Activated T-helper 17 cell treated with anti-CD3 and anti-CD28 coated beads, Interleukin-2, amount 50 U/mL, for 72 hours (primary cell): ENCODE data around the gene PAQR8. TPM values are rescaled to one million over a fixed set of nuclear protein-coding genes. Genes with fewer than 3 reads are reported as not detected.
"Not testable (repeated sequence)": the region's sequence is repeated elsewhere in the genome, so short reads cannot be mapped to it uniquely, and the experiment has no call there.

Experiments
- ATAC-seq: fragments of 150-1000 bp; cut with Tn5 transposase; replicated peaks from 2 replicates; pipeline ENCODE4 v1.10.0; 2021; ENCODE audit warnings: mild to moderate bottlenecking, moderate library complexity
- H3K27ac Mint-ChIP-seq: one replicate; pipeline ENCODE4 v1.8.0; 2022; ENCODE audit warnings: mixed read lengths
- H3K27me3 Mint-ChIP-seq: one replicate; pipeline ENCODE4 v1.8.0; 2022; ENCODE audit warnings: mixed read lengths
- H3K36me3 Mint-ChIP-seq: one replicate; pipeline ENCODE4 v1.8.0; 2022; ENCODE audit warnings: low read depth, mild to moderate bottlenecking, mixed read lengths
- H3K4me1 Mint-ChIP-seq: one replicate; pipeline ENCODE4 v1.8.0; 2022; ENCODE audit warnings: mixed read lengths
- H3K4me3 Mint-ChIP-seq: one replicate; pipeline ENCODE4 v1.8.0; 2022; ENCODE audit warnings: mild to moderate bottlenecking, mixed read lengths
- H3K9me3 Mint-ChIP-seq: one replicate; pipeline ENCODE4 v1.8.0; 2022; ENCODE audit warnings: mixed read lengths
- total RNA-seq, 2 donors: library from RNA; stranded (reverse); gene quantifications; one replicate each; pipeline ENCODE4 v1.2.3, GENCODE V29; 2022

The PAQR8 gene
- total RNA-seq, 2 donors from 2014 or later: 5.7 to 9.2 TPM

- H3K27me3 Mint-ChIP-seq: no peaks in the 10 kb centered on the region
- no peak for ATAC-seq
- H3K4me3 Mint-ChIP-seq: peak overlapping the region; percentile 46
- peaks cover 51% of the 10 kb centered on the region for H3K4me1 Mint-ChIP-seq
- peaks cover 28% of the 10 kb centered on the region for H3K36me3 Mint-ChIP-seq
- H3K9me3 Mint-ChIP-seq: peaks cover 9% of the 10 kb centered on the region
- H3K27ac Mint-ChIP-seq: no peak overlapping the region
These were observed 15.7 kb downstream of the PAQR8 start for GRCh38 chr6:52377538-52378221.

- H3K36me3 Mint-ChIP-seq: peaks cover 20% of the 10 kb centered on the region
- no peak overlapping the region for H3K4me3 Mint-ChIP-seq
- H3K27me3 Mint-ChIP-seq: no peaks in the 10 kb centered on the region
- H3K4me1 Mint-ChIP-seq: peaks cover 56% of the 10 kb centered on the region
- H3K9me3 Mint-ChIP-seq: peaks cover 4% of the 10 kb centered on the region
- peak; percentile 77 for ATAC-seq
- peak overlapping the region; percentile 29 for H3K27ac Mint-ChIP-seq
These were observed 19.3 kb downstream of the PAQR8 start for GRCh38 chr6:52381249-52381648.

GRCh38 chr6:52384145-52384766 is 22.3 kb downstream of the PAQR8 start:
- H3K27ac Mint-ChIP-seq: no peak overlapping the region
- no peaks in the 10 kb centered on the region for H3K27me3 Mint-ChIP-seq
- no peak overlapping the region for H3K4me3 Mint-ChIP-seq
- H3K36me3 Mint-ChIP-seq: peaks cover 20% of the 10 kb centered on the region
- H3K4me1 Mint-ChIP-seq: peaks cover 47% of the 10 kb centered on the region
- no peak for ATAC-seq
- peaks cover 4% of the 10 kb centered on the region for H3K9me3 Mint-ChIP-seq

- H3K9me3 Mint-ChIP-seq: peaks cover 4% of the 10 kb centered on the region
- peaks cover 15% of the 10 kb centered on the region for H3K36me3 Mint-ChIP-seq
- no peak overlapping the region for H3K4me3 Mint-ChIP-seq
- no peaks in the 10 kb centered on the region for H3K27me3 Mint-ChIP-seq
- H3K4me1 Mint-ChIP-seq: peaks cover 51% of the 10 kb centered on the region
- ATAC-seq: peak; percentile 40
- no peak overlapping the region for H3K27ac Mint-ChIP-seq
These were observed 23.1 kb downstream of the PAQR8 start for GRCh38 chr6:52385074-52385473.

- not testable (repeated sequence) for H3K4me3 Mint-ChIP-seq, ATAC-seq, H3K27ac Mint-ChIP-seq, H3K27me3 Mint-ChIP-seq, H3K9me3 Mint-ChIP-seq, H3K36me3 Mint-ChIP-seq
- H3K4me1 Mint-ChIP-seq: peaks cover 63% of the 10 kb centered on the region
These were observed 26.2 kb downstream of the PAQR8 start for GRCh38 chr6:52388119-52388518.

GRCh38 chr6:52388790-52389189 is 26.8 kb downstream of the PAQR8 start:
- H3K4me3 Mint-ChIP-seq: peak overlapping the region; percentile 74
- peaks cover 4% of the 10 kb centered on the region for H3K9me3 Mint-ChIP-seq
- peak overlapping the region; percentile 85 for H3K27ac Mint-ChIP-seq
- H3K4me1 Mint-ChIP-seq: peaks cover 66% of the 10 kb centered on the region
- no peak for ATAC-seq
- peaks cover 2% of the 10 kb centered on the region for H3K36me3 Mint-ChIP-seq
- H3K27me3 Mint-ChIP-seq: no peaks in the 10 kb centered on the region

- peak; percentile 9 for ATAC-seq
- Mint-ChIP-seq H3K27ac (peak overlapping the region; percentile 85), H3K9me3 (peaks cover 4% of the 10 kb centered on the region), H3K4me3 (peak overlapping the region; percentile 74), H3K27me3 (no peaks in the 10 kb centered on the region), H3K4me1 (peaks cover 66% of the 10 kb centered on the region), H3K36me3 (no peaks in the 10 kb centered on the region)
These were observed 27.3 kb downstream of the PAQR8 start for GRCh38 chr6:52389264-52389625.

GRCh38 chr6:52389626-52390360 is 27.8 kb downstream of the PAQR8 start:
- H3K9me3 Mint-ChIP-seq: peaks cover 4% of the 10 kb centered on the region
- H3K27me3 Mint-ChIP-seq: no peaks in the 10 kb centered on the region
- ATAC-seq: peak; percentile 61
- peak overlapping the region; percentile 85 for H3K27ac Mint-ChIP-seq
- H3K4me3 Mint-ChIP-seq: peak overlapping the region; percentile 74
- H3K4me1 Mint-ChIP-seq: peaks cover 63% of the 10 kb centered on the region
- no peaks in the 10 kb centered on the region for H3K36me3 Mint-ChIP-seq

GRCh38 chr6:52390361-52390727 is 28.4 kb downstream of the PAQR8 start:
- Mint-ChIP-seq H3K36me3 (no peaks in the 10 kb centered on the region), H3K4me1 (peaks cover 57% of the 10 kb centered on the region), H3K27ac (peak overlapping the region; percentile 85), H3K9me3 (peaks cover under 1% of the 10 kb centered on the region), H3K4me3 (peak overlapping the region; percentile 74), H3K27me3 (no peaks in the 10 kb centered on the region)
- peak; percentile 57 for ATAC-seq

- Mint-ChIP-seq H3K27ac (no peak overlapping the region), H3K4me1 (peaks cover 63% of the 10 kb centered on the region), H3K36me3 (no peaks in the 10 kb centered on the region), H3K27me3 (no peaks in the 10 kb centered on the region), H3K9me3 (no peaks in the 10 kb centered on the region), H3K4me3 (peak overlapping the region; percentile 74)
- no peak for ATAC-seq
These were observed 29.6 kb downstream of the PAQR8 start for GRCh38 chr6:52391599-52391998.

GRCh38 chr6:52392944-52393343 is 31.0 kb downstream of the PAQR8 start:
- H3K27me3 Mint-ChIP-seq: no peaks in the 10 kb centered on the region
- peaks cover 76% of the 10 kb centered on the region for H3K4me1 Mint-ChIP-seq
- H3K27ac Mint-ChIP-seq: peak overlapping the region; percentile 64
- peak overlapping the region; percentile 63 for H3K4me3 Mint-ChIP-seq
- no peaks in the 10 kb centered on the region for H3K9me3 Mint-ChIP-seq
- H3K36me3 Mint-ChIP-seq: peaks cover 5% of the 10 kb centered on the region
- peak; percentile 47 for ATAC-seq

GRCh38 chr6:52393780-52394179 is 31.8 kb downstream of the PAQR8 start:
- Mint-ChIP-seq H3K27me3 (no peaks in the 10 kb centered on the region), H3K4me3 (peak overlapping the region; percentile 63), H3K9me3 (no peaks in the 10 kb centered on the region), H3K27ac (peak overlapping the region; percentile 64), H3K4me1 (peaks cover 73% of the 10 kb centered on the region), H3K36me3 (peaks cover 7% of the 10 kb centered on the region)
- ATAC-seq: no peak

GRCh38 chr6:52394251-52394666 is 32.3 kb downstream of the PAQR8 start:
- ATAC-seq: peak; percentile 52
- peaks cover 72% of the 10 kb centered on the region for H3K4me1 Mint-ChIP-seq
- peak overlapping the region; percentile 64 for H3K27ac Mint-ChIP-seq
- H3K27me3 Mint-ChIP-seq: no peaks in the 10 kb centered on the region
- peak overlapping the region; percentile 63 for H3K4me3 Mint-ChIP-seq
- no peaks in the 10 kb centered on the region for H3K9me3 Mint-ChIP-seq
- H3K36me3 Mint-ChIP-seq: peaks cover 7% of the 10 kb centered on the region

- Mint-ChIP-seq H3K36me3 (peaks cover 7% of the 10 kb centered on the region), H3K9me3 (no peaks in the 10 kb centered on the region), H3K27ac (peak overlapping the region; percentile 91), H3K4me3 (peak overlapping the region; percentile 67), H3K27me3 (no peaks in the 10 kb centered on the region), H3K4me1 (peaks cover 71% of the 10 kb centered on the region)
- ATAC-seq: no peak
These were observed 34.0 kb downstream of the PAQR8 start for GRCh38 chr6:52395969-52396368.
